Measurements from ENCODE around the gene TMPRSS11D.

DNA sequence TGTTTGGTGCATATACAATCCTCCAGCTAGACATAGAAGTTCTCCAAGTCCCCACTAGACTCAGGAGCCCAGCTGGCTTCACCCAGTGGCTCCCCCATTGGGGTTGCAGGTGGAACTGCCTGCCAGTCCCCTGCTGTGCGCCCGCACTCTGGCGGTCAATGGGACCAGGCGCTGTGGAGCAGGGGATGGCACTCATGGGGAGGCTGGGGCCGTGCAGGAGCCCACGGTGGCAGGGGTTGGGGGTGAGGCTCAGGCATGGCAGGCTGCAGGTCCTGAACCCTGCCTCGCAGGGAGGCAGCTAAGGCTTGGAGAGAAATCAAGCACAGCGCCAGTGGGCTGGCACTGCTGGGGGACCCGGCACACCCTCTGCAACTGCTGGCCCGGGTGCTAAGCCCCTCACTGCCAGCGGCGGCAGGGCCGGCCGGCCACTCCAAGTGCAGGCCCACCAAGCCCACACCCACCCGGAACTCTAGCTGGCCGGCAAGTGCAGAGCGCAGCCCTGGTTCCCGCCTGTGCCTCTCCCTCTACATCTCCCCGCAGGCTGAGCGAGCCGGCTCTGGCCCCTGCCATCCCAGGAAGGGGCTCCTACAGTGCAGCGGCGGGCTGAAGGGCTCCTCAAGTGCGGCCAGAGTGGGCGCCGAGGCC lies 12.7 kb upstream of the TMPRSS11D start:
- TF ChIP-seq JUNB (IDR thresholded peaks at IDR 0.05) (no peak), POLR2A (IDR thresholded peaks at IDR 0.05; ENCODE audit: low read length) (no peak), CEBPB (IDR thresholded peaks at IDR 0.05) (no peak), RNF2 (IDR thresholded peaks at IDR 0.05; ENCODE audit: borderline replicate concordance, low read depth) (no peak), SMC3 (IDR thresholded peaks at IDR 0.05) (no peak), JUN (IDR thresholded peaks at IDR 0.05) (no peak), RCOR1 (IDR thresholded peaks at IDR 0.05; ENCODE audit: low read depth, low read length) (no peak)
- TF ChIP-seq, protein P1, sequence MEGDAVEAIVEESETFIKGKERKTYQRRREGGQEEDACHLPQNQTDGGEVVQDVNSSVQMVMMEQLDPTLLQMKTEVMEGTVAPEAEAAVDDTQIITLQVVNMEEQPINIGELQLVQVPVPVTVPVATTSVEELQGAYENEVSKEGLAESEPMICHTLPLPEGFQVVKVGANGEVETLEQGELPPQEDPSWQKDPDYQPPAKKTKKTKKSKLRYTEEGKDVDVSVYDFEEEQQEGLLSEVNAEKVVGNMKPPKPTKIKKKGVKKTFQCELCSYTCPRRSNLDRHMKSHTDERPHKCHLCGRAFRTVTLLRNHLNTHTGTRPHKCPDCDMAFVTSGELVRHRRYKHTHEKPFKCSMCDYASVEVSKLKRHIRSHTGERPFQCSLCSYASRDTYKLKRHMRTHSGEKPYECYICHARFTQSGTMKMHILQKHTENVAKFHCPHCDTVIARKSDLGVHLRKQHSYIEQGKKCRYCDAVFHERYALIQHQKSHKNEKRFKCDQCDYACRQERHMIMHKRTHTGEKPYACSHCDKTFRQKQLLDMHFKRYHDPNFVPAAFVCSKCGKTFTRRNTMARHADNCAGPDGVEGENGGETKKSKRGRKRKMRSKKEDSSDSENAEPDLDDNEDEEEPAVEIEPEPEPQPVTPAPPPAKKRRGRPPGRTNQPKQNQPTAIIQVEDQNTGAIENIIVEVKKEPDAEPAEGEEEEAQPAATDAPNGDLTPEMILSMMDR (IDR thresholded peaks at IDR 0.05), result no peak
- TF ChIP-seq, protein P2, sequence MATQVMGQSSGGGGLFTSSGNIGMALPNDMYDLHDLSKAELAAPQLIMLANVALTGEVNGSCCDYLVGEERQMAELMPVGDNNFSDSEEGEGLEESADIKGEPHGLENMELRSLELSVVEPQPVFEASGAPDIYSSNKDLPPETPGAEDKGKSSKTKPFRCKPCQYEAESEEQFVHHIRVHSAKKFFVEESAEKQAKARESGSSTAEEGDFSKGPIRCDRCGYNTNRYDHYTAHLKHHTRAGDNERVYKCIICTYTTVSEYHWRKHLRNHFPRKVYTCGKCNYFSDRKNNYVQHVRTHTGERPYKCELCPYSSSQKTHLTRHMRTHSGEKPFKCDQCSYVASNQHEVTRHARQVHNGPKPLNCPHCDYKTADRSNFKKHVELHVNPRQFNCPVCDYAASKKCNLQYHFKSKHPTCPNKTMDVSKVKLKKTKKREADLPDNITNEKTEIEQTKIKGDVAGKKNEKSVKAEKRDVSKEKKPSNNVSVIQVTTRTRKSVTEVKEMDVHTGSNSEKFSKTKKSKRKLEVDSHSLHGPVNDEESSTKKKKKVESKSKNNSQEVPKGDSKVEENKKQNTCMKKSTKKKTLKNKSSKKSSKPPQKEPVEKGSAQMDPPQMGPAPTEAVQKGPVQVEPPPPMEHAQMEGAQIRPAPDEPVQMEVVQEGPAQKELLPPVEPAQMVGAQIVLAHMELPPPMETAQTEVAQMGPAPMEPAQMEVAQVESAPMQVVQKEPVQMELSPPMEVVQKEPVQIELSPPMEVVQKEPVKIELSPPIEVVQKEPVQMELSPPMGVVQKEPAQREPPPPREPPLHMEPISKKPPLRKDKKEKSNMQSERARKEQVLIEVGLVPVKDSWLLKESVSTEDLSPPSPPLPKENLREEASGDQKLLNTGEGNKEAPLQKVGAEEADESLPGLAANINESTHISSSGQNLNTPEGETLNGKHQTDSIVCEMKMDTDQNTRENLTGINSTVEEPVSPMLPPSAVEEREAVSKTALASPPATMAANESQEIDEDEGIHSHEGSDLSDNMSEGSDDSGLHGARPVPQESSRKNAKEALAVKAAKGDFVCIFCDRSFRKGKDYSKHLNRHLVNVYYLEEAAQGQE (IDR thresholded peaks at IDR 0.05), result no peak
- TF ChIP-seq, protein P3, sequence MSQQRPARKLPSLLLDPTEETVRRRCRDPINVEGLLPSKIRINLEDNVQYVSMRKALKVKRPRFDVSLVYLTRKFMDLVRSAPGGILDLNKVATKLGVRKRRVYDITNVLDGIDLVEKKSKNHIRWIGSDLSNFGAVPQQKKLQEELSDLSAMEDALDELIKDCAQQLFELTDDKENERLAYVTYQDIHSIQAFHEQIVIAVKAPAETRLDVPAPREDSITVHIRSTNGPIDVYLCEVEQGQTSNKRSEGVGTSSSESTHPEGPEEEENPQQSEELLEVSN (IDR thresholded peaks at IDR 0.05; ENCODE audit: borderline replicate concordance, low read depth), result no peak
- TF ChIP-seq, protein P4, sequence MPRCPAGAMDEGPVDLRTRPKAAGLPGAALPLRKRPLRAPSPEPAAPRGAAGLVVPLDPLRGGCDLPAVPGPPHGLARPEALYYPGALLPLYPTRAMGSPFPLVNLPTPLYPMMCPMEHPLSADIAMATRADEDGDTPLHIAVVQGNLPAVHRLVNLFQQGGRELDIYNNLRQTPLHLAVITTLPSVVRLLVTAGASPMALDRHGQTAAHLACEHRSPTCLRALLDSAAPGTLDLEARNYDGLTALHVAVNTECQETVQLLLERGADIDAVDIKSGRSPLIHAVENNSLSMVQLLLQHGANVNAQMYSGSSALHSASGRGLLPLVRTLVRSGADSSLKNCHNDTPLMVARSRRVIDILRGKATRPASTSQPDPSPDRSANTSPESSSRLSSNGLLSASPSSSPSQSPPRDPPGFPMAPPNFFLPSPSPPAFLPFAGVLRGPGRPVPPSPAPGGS (IDR thresholded peaks at IDR 0.05), result no peak
